Liver (tissue), 9 donors: ENCODE measurements around the gene TMIGD1. TPM values are rescaled to one million over a fixed set of nuclear protein-coding genes. Genes with fewer than 3 reads are reported as not detected.

Experiments
- DNase-seq: peaks from one replicate; pipeline ENCODE4 v3.0.0-alpha.2; 2017; ENCODE audit warnings: low spot score
- H3K27ac ChIP-seq, 2 donors: one replicate each; pipeline ENCODE4 v1.7.0; 2013; ENCODE audit warnings: inconsistent platforms in 2 of 2, low read length in 2 of 2, control low read depth in 1 of 2, low read depth in 1 of 2, mild to moderate bottlenecking in 1 of 2
- H3K27me3 ChIP-seq, 4 donors: one replicate each; pipeline versions ENCODE4 v1.6.1 to v1.7.0; 2013; ENCODE audit warnings: low read length in 3 of 4, inconsistent platforms in 1 of 4, mild to moderate bottlenecking in 1 of 4, moderate library complexity in 1 of 4; ENCODE audit not compliant: control insufficient read depth in 4 of 4, insufficient read depth in 4 of 4
- H3K36me3 ChIP-seq, 4 donors: one replicate each; pipeline versions ENCODE4 v1.6.1 to v1.7.0; 2013; ENCODE audit warnings: low read length in 3 of 4, mild to moderate bottlenecking in 3 of 4, low read depth in 1 of 4, moderate library complexity in 1 of 4; ENCODE audit not compliant: control insufficient read depth in 4 of 4, insufficient read depth in 3 of 4
- H3K4me1 ChIP-seq, 4 donors: one replicate each; pipeline versions ENCODE4 v1.6.1 to v1.7.0; 2013; ENCODE audit warnings: low read length in 3 of 4, mild to moderate bottlenecking in 3 of 4, moderate library complexity in 1 of 4; ENCODE audit not compliant: control insufficient read depth in 4 of 4, insufficient read depth in 4 of 4
- H3K4me3 ChIP-seq, 3 donors: one replicate each; pipeline versions ENCODE4 v1.6.1 to v1.7.0; 2013; ENCODE audit warnings: low read length in 3 of 3, control low read depth in 1 of 3, low read depth in 1 of 3, mild to moderate bottlenecking in 1 of 3
- H3K9ac ChIP-seq, 2 donors: one replicate each; pipeline ENCODE4 v1.7.0; 2013; ENCODE audit warnings: low read length in 2 of 2, mild to moderate bottlenecking in 2 of 2, moderate library complexity in 2 of 2, control low read depth in 1 of 2, low read depth in 1 of 2
- H3K9me3 ChIP-seq, 4 donors: one replicate each; pipeline versions ENCODE4 v1.6.1 to v1.7.0; 2013; ENCODE audit warnings: low read length in 3 of 4; ENCODE audit not compliant: control insufficient read depth in 4 of 4
- ATF3 ChIP-seq: IDR thresholded peaks from 2 replicates; pipeline ENCODE4 v1.6.1; 2016; ENCODE audit warnings: antibody characterized with exemption
- CTCF ChIP-seq: fragments of 150-350 bp; IDR thresholded peaks from 2 replicates; pipeline ENCODE4 v1.5.1; 2017; ENCODE audit warnings: improper control_type of control experiment, low read depth, low read length; ENCODE audit not compliant: missing input control
- EGR1 ChIP-seq, 2 donors: IDR thresholded peaks; 2 replicates each; pipeline ENCODE4 v1.6.1; 2016 to 2018; ENCODE audit warnings: antibody characterized with exemption in 2 of 2, low read depth in 2 of 2
- FOXA1 ChIP-seq: IDR thresholded peaks from 2 replicates; pipeline ENCODE4 v1.6.1; 2016; ENCODE audit warnings: antibody characterized with exemption
- FOXA2 ChIP-seq: IDR thresholded peaks from 2 replicates; pipeline ENCODE4 v1.6.1; 2016; ENCODE audit warnings: antibody characterized with exemption
- GABPA ChIP-seq, 2 donors: IDR thresholded peaks in 1 of 2; conservative IDR thresholded peaks in 1 of 2; 2 replicates each; pipeline ENCODE4 v1.6.1; 2016; ENCODE audit warnings: antibody characterized with exemption in 2 of 2, mild to moderate bottlenecking in 1 of 2, moderate library complexity in 1 of 2
- HNF4A ChIP-seq, 2 donors: conservative IDR thresholded peaks; 2 replicates each; pipeline ENCODE4 v1.6.1; 2016; ENCODE audit warnings: antibody characterized with exemption in 2 of 2, mild to moderate bottlenecking in 2 of 2
- HNF4G ChIP-seq: IDR thresholded peaks from 2 replicates; pipeline ENCODE4 v1.6.1; 2016; ENCODE audit warnings: antibody characterized with exemption
- JUND ChIP-seq, 2 donors: IDR thresholded peaks; 2 replicates each; pipeline ENCODE4 v1.6.1; 2016; ENCODE audit warnings: antibody characterized with exemption in 2 of 2
- MAX ChIP-seq: IDR thresholded peaks from 2 replicates; pipeline ENCODE4 v1.6.1; 2016; ENCODE audit warnings: antibody characterized with exemption
- NR2F2 ChIP-seq: IDR thresholded peaks from 2 replicates; pipeline ENCODE4 v1.6.1; 2016; ENCODE audit warnings: antibody characterized with exemption
- RAD21 ChIP-seq, 2 donors: IDR thresholded peaks; 2 replicates each; pipeline ENCODE4 v1.6.1; 2016; ENCODE audit warnings: antibody characterized with exemption in 2 of 2, mild to moderate bottlenecking in 2 of 2
- SP1 ChIP-seq: IDR thresholded peaks from 2 replicates; pipeline ENCODE4 v1.6.1; 2018; ENCODE audit warnings: antibody characterized with exemption, mild to moderate bottlenecking
- TAF1 ChIP-seq: conservative IDR thresholded peaks from 2 replicates; pipeline ENCODE4 v1.6.1; 2016; ENCODE audit warnings: antibody characterized with exemption, mild to moderate bottlenecking
- YY1 ChIP-seq: IDR thresholded peaks from 2 replicates; pipeline ENCODE4 v1.6.1; 2016; ENCODE audit warnings: antibody characterized with exemption, mild to moderate bottlenecking
- ZBTB33 ChIP-seq: IDR thresholded peaks from 2 replicates; pipeline ENCODE4 v1.6.1; 2016; ENCODE audit warnings: antibody characterized with exemption
- WGBS: extraction: QIAGEN DNeasy Blood & Tissue Kit; methylation state at CpG from one replicate; pipeline ENCODE4 v1.1.7; 2013; 5-methylcytosine and 5-hydroxymethylcytosine counted together
- polyA plus RNA-seq, 2 donors: library from polyadenylated mRNA; stranded (reverse) in 1 of 2; unstranded in 1 of 2; fragments of 200-250 nt in 1 of 2; fragments of >200 nt in 1 of 2; fragmentation: Nextera tagmentation in 1 of 2; extraction: Ambion mirVana in 1 of 2; gene quantifications; one replicate each; pipeline versions ENCODE4 v1.2.1 to v1.2.3, GENCODE V29; 2013 to 2015
- total RNA-seq, 2 donors: library from RNA; depleted of rRNA; stranded (reverse); fragments of >200 nt; gene quantifications; one replicate each; pipeline ENCODE4 v1.2.3, GENCODE V29; 2014
- donor health status: healthy.
- donor health status: healthy.
- donor health status: healthy.
- donor health status: healthy.
- donor health status: healthy.

The TMIGD1 gene
- total and polyA plus RNA-seq, 4 donors = not detected

GRCh38 chr17:30299000-30299399 is 34.9 kb downstream of the TMIGD1 start:
- Histone ChIP-seq H3K36me3 (no peaks in the 10 kb centered on the region), H3K9me3 (peaks cover 0 to 4% (median 0%) of the 10 kb centered on the region in 4 donors), H3K4me3 (no peak overlapping the region), H3K9ac (no peak overlapping the region), H3K27me3 (no peaks in the 10 kb centered on the region), H3K4me1 (no peaks in the 10 kb centered on the region), H3K27ac (no peak overlapping the region)
- TF ChIP-seq ZBTB33 (no peak), RAD21 (IDR thresholded peaks at IDR 0.05) (peak in 1 of 2 donors; percentile 48), CTCF (peak; percentile 22)
- DNase-seq = no peak
- WGBS = 80% methylated on average over 1 of the region's 1 CpG

GRCh38 chr17:30297715-30298114 is 36.1 kb downstream of the TMIGD1 start:
- H3K9ac ChIP-seq = no peak overlapping the region
- H3K27me3 ChIP-seq = no peaks in the 10 kb centered on the region
- no peak for DNase-seq
- H3K4me1 ChIP-seq = no peaks in the 10 kb centered on the region
- H3K9me3 ChIP-seq = peaks cover 0 to 4% (median 0%) of the 10 kb centered on the region in 4 donors
- WGBS = 97% methylated on average over 4 of the region's 4 CpGs
- no peak overlapping the region for H3K27ac ChIP-seq
- H3K36me3 ChIP-seq = no peaks in the 10 kb centered on the region
- H3K4me3 ChIP-seq = no peak overlapping the region
- no peak for TF ChIP-seq FOXA1
- TF ChIP-seq JUND (IDR thresholded peaks at IDR 0.05) = no peak
- no peak for TF ChIP-seq EGR1 (IDR thresholded peaks at IDR 0.05; ENCODE audit: low read depth in 2 of 2)
- no peak for TF ChIP-seq TAF1
- TF ChIP-seq RAD21 (IDR thresholded peaks at IDR 0.05) = no peak
- no peak for TF ChIP-seq CTCF
- TF ChIP-seq GABPA (IDR thresholded peaks at IDR 0.05 in 1 of 2, conservative IDR thresholded peaks at IDR 0.05 in 1 of 2) = no peak

GRCh38 chr17:30296499-30297080 is 37.3 kb downstream of the TMIGD1 start:
- no peak overlapping the region for H3K27ac ChIP-seq
- no peak overlapping the region for H3K9ac ChIP-seq
- H3K36me3 ChIP-seq = no peaks in the 10 kb centered on the region
- 84% methylated on average over 5 of the region's 5 CpGs for WGBS
- peaks cover 0 to 6% (median 0%) of the 10 kb centered on the region in 4 donors for H3K4me1 ChIP-seq
- peaks cover 0 to 4% (median 0%) of the 10 kb centered on the region in 4 donors for H3K9me3 ChIP-seq
- no peaks in the 10 kb centered on the region for H3K27me3 ChIP-seq
- no peak for DNase-seq
- H3K4me3 ChIP-seq = no peak overlapping the region
- TF ChIP-seq SP1 (no peak), HNF4G (no peak), NR2F2 (no peak), GABPA (IDR thresholded peaks at IDR 0.05 in 1 of 2, conservative IDR thresholded peaks at IDR 0.05 in 1 of 2) (no peak), FOXA2 (no peak), ZBTB33 (no peak), JUND (IDR thresholded peaks at IDR 0.05) (no peak), TAF1 (no peak), ATF3 (no peak), RAD21 (IDR thresholded peaks at IDR 0.05) (no peak), MAX (no peak), HNF4A (conservative IDR thresholded peaks at IDR 0.05) (no peak), CTCF (no peak), YY1 (no peak)
